Left forelimb (tissue), 1 donor: Measurements from ENCODE around the gene SGSM2.

Experiments used
- DNase-seq: peaks from one replicate; pipeline ENCODE4 v3.0.0-alpha.2; 2018; ENCODE audit warnings: low spot score

Gene SGSM2

GRCh38 chr17:2386400-2387085, 49.2 kb downstream of the SGSM2 start:
- DNase-seq, result no peak

DNA sequence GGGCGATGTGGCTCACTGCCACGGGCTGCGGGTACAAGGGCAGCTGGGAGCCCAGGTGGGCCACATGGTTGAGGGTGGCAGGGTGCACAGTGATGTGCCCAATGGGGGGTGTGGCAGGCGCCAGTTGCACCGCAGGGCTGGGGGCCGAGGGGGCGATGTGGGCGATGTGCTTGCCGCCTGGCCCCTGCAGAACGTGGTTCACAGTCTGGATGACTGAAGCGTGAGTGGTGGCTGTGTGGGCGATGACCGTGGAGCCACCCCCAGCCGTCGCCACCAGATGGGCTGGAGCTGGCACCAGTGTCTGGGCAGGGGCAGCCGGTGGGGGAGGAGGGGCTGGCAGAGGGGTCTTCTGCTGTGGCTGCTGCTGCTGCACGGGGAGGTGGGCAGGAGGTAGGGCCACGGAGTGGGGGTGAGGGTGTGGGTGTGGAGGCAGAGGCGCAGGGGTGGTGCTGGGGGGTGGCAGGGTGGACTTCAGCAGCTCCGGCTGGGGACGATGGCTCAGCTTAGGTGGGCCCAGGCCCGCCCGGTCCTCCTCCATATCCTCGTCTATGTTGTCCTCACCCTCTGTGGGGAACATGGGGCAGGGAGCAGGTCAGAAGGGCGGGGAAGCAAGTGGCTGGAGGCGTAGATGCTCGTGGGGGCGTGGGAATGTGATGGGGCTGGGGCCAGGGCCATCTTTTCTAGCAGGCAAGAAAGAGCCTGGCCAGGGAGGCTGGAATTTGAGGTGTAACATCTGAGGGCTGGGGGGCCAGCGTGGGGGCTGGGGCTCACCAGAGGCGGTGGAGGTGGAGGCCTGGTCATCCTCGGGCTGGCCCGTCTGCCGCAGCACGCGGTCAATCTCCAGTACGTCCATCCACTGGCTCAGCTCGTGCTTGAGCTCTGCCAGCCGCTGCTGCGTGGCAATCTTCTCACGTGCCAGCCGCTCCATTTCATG, 50.1 kb downstream of the SGSM2 start:
- no peak for DNase-seq

- DNase-seq, result no peak
These were observed 50.9 kb downstream of the SGSM2 start for GRCh38 chr17:2388020-2388682.

- DNase-seq, result no peak
These were observed 51.4 kb downstream of the SGSM2 start for GRCh38 chr17:2388683-2389055.

DNA sequence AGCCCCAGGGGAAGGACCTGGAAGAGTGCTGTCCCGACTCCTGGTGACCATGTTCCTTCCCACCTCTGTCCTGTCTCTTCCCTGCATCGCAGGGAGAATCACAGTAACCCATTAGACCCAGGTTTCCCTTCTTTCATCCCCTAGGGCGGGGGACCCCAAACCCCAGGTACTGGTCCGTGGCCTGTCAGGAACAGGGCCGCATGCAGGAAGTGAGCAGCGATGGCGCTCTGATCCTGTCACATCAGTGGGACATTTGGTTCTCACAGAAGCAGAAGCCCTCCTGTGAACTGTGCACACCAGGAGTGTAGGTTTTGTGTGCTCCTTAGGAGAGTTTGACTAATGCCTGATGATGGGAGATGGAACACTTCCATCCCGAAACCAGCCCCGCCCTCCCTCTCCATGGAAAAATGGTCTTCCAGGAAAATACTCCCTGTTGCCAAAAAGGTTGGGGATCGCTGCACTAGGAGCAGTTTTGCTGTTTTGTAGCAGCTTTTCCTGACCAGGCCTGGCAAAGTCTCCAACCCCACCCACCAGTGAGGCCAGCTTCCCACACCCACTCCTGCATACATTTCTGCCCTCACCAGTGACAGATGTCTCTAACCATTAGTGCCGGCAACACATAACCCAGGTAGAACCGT, 53.0 kb downstream of the SGSM2 start:
- DNase-seq, result peak; percentile 82

DNA sequence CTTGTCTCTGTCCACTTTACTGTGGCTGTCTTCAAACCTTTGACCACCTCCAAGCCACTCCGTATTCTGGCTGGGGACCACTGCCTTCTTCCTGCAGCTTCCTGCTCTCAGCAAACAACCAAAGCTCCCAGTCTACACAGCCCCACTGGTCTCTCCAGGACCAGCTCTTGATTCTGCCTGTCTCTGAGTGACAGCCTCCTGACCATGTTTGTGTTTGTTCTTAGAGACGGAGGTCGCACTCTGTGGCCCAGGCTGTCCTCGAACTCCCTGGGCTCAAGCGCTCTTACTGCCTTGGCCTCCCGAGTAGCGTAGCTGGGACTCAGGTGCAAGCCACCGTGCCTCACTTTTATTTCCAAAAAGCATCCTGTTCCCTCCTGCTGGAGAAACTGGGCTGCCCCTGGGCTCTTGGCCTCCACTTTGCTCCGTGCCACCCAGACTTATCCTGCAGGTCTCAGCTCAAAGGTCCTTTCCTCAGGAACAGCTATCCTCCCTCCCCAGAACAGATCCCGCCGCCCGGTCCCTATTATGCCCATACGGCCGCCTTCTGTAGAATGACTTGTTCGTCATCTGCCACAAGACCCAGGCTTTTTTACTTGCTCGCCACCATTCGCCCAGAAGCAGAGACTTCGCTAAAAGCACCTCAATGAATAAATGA, 54.4 kb downstream of the SGSM2 start:
- DNase-seq, result no peak

GRCh38 chr17:2392252-2393173, 55.2 kb downstream of the SGSM2 start:
- peak; percentile 98 for DNase-seq

- peak; percentile 96 for DNase-seq
These were observed 56.1 kb downstream of the SGSM2 start for GRCh38 chr17:2393174-2393953.

- no peak for DNase-seq
These were observed 56.9 kb downstream of the SGSM2 start for GRCh38 chr17:2393954-2394749.

- DNase-seq, result no peak
These were observed 57.5 kb downstream of the SGSM2 start for GRCh38 chr17:2394775-2395201.

- no peak for DNase-seq
These were observed 58.2 kb downstream of the SGSM2 start for GRCh38 chr17:2395258-2396181.

GRCh38 chr17:2396192-2396567, 58.9 kb downstream of the SGSM2 start:
- DNase-seq, result no peak

DNA sequence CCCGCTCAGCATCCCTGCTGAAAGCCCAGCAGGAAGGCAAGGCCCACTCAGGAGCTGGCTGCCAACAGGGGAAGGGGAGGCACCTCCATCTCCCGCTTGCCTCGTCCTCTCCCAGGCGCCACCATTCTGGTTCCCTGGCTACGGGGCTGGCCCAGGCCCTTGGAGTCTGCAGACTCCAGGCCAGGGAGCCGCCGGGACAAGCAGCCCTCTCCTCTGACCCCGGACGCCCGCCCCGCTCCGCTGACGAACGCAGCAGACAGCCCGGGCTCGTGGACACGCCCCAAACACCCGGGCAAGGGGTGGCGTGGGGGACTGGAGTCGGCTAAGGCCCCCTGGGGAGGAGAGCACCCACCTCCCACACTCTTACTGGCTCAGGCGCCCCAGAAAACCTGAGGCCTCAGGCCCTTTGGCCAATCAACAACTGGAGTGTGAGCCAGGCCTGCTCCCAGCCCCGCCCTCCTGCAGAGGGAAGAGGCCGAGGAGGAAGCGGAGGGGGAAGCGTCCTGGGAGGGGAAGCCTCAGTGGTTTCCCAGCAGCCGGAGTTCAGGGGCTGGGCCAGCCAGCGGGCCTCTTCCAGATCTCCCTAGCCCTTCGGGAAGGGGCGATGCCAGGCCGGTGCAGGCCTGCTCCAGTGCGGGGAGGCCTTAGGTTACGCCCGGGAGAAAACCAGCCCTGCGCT, 59.4 kb downstream of the SGSM2 start:
- peak; percentile 90 for DNase-seq

GRCh38 chr17:2397247-2398171, 60.2 kb downstream of the SGSM2 start:
- DNase-seq, result no peak

DNA sequence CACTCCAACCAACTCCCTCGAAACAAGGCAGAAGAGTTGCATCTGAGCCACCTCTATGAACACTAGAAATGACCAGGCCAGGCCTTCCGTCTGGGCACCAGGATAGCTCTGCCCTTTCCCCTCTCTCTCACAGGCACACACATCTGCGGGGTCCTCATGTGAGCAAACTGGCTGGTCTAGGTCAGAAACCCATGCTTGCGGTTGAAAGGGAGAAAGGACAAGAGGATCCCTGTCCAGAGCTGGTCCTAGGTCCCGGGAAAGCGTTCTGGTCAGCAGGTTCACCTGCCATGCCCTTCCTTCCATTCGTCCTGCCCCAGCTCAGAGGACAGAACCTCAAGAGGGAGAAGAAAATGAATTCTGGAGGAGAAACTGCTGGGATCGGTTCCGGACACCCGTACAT, 60.9 kb downstream of the SGSM2 start:
- DNase-seq, result no peak
